Keratinocyte (primary cell): ENCODE data around the gene EGFR.

Experiments used
- EZH2 ChIP-seq: IDR thresholded peaks from one replicate; pipeline ENCODE4 v1.6.1; 2012; ENCODE audit warnings: inconsistent platforms, mild to moderate bottlenecking, low read length, moderate library complexity
- TF ChIP-seq, protein P1 (sequence below), 3 experiments: IDR thresholded peaks in 1 of 3; conservative IDR thresholded peaks in 1 of 3; optimal IDR thresholded peaks in 1 of 3; 2 replicates in 2 of 3; 3 replicates in 1 of 3; pipeline versions ENCODE3 to v1.5.1; 2011; ENCODE audit warnings: low read length in 3 of 3, mild to moderate bottlenecking in 3 of 3, moderate library complexity in 2 of 3, control low read depth in 1 of 3, inconsistent platforms in 1 of 3; ENCODE audit not compliant: insufficient read depth in 2 of 3; ENCODE audit errors: extremely low read depth in 1 of 3

GRCh38 chr7:55183897-55184296 lies 165.1 kb downstream of the EGFR start:
- TF ChIP-seq, protein P1, sequence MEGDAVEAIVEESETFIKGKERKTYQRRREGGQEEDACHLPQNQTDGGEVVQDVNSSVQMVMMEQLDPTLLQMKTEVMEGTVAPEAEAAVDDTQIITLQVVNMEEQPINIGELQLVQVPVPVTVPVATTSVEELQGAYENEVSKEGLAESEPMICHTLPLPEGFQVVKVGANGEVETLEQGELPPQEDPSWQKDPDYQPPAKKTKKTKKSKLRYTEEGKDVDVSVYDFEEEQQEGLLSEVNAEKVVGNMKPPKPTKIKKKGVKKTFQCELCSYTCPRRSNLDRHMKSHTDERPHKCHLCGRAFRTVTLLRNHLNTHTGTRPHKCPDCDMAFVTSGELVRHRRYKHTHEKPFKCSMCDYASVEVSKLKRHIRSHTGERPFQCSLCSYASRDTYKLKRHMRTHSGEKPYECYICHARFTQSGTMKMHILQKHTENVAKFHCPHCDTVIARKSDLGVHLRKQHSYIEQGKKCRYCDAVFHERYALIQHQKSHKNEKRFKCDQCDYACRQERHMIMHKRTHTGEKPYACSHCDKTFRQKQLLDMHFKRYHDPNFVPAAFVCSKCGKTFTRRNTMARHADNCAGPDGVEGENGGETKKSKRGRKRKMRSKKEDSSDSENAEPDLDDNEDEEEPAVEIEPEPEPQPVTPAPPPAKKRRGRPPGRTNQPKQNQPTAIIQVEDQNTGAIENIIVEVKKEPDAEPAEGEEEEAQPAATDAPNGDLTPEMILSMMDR (optimal IDR thresholded peaks at IDR 0.05 in 1 of 3, IDR thresholded peaks at IDR 0.05 in 1 of 3, conservative IDR thresholded peaks at IDR 0.05 in 1 of 3; ENCODE audit: extremely low read depth in 1 of 3, insufficient read depth in 2 of 3, low read length in 3 of 3), result no peak
- TF ChIP-seq EZH2, result no peak
